NCI-H2081 treated with DMSO at 0.1 percent for 48 hours (cell line): ENCODE results near the gene SHISA3.

ENCODE experiments used
- DNase-seq: peaks from one replicate; lab custom pipeline; 2025; lab: John Stamatoyannopoulos, UW

The SHISA3 gene

DNA sequence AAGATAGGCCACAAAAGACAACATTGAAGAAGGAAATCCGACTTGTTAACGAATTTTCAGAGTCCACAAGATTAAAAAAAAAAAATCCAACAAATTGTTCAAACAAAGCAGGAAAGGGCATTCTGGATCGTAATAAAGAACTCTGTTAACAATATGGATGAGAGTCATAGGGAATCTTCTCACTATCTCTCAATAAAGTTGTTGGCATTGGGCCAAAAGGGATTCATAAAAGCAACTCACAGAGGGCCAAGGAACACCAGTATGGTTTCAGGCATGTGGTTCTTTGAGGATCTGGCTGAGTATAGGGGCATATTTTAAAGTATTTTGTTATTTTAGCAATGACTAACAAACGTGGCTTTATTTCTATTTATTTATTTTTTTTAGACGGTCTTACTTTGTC, 49.5 kb downstream of the SHISA3 start:
- DNase-seq: no peak
